HepG2 (cell line): ENCODE data around the gene IQGAP2. TPM values are rescaled to one million over a fixed set of nuclear protein-coding genes. Genes with fewer than 3 reads are reported as not detected.

Source experiments
- ATAC-seq: fragments of 200-7000 bp; cut with Tn5 transposase; 3 replicates; pipeline ENCODE4 v1.9.1; 2020; ENCODE audit warnings: mild to moderate bottlenecking, moderate library complexity
- BruUV-seq: library from RNA; stranded (reverse); fragments of 400-500 nt; replicated peaks from 2 replicates; lab custom pipeline; 2021; lab: Mats Ljungman, UMichigan
- CTCF ChIA-PET: fragments of 300-600 bp; formaldehyde crosslinking; extraction: SDS; loops from one replicate; lab custom pipeline; 2021; ENCODE audit warnings: low total read pairs, inconsistent platforms, low intra/inter-chr PET ratio; lab: Yijun Ruan, JAX
- POLR2A ChIA-PET: fragments of 350-600 bp; sonication (Branson Sonifier 250); formaldehyde crosslinking; loops from one replicate; lab custom pipeline; 2020; ENCODE audit warnings: antibody characterized with exemption, inconsistent platforms; lab: Yijun Ruan, JAX
- DNase-seq: peaks from one replicate; pipeline ENCODE4 v3.0.0-alpha.2; 2015; ENCODE audit warnings: low spot score
- FAIRE-seq: peaks from 3 replicates; lab custom pipeline; 2011; peaks lifted over from hg19 to GRCh38; lab: Jason Lieb, UNC
- H2AFZ ChIP-seq: one replicate; pipeline ENCODE4 v1.6.1; 2011; ENCODE audit warnings: low read length, inconsistent platforms
- H3K27ac ChIP-seq: fragments of 300-600 bp; 3 replicates; pipeline ENCODE4 v1.8.0; 2011; ENCODE audit warnings: mixed run types, mild to moderate bottlenecking, mixed read lengths, low read length, inconsistent platforms; ENCODE audit not compliant: insufficient read depth; ENCODE audit errors: extremely low read length
- H3K27me3 ChIP-seq, 2 experiments: fragments of 200-600 bp in 1 of 2; 2 replicates in 1 of 2; 3 replicates in 1 of 2; pipeline versions ENCODE4 v1.6.0 to v1.8.0; 2011; ENCODE audit warnings: low read length in 2 of 2, mild to moderate bottlenecking in 2 of 2, moderate library complexity in 2 of 2, inconsistent platforms in 1 of 2; ENCODE audit not compliant: insufficient read depth in 2 of 2, control insufficient read depth in 1 of 2
- H3K36me3 ChIP-seq, 2 experiments: fragments of 200-600 bp in 1 of 2; replicated peaks in 1 of 2; 2 replicates in 1 of 2; 3 replicates in 1 of 2; pipeline versions ENCODE4 v1.5.1 to v1.8.0; 2011; ENCODE audit warnings: low read length in 2 of 2, inconsistent platforms in 1 of 2; ENCODE audit not compliant: insufficient read depth in 2 of 2, control insufficient read depth in 1 of 2
- H3K4me1 ChIP-seq: 2 replicates; pipeline ENCODE4 v1.5.1; 2012; ENCODE audit warnings: low read length, inconsistent platforms; ENCODE audit not compliant: insufficient read depth
- H3K4me2 ChIP-seq: 2 replicates; pipeline ENCODE4 v1.6.0; 2011; ENCODE audit warnings: low read depth, low read length, inconsistent platforms
- H3K4me3 ChIP-seq, 3 experiments: fragments of 200-600 bp in 1 of 3; sonication (generic), shearing (Covaris generic) in 1 of 3; replicated peaks in 1 of 3; 2 replicates each; pipeline ENCODE4 v1.5.1; 2011 to 2016; ENCODE audit warnings: low read length in 3 of 3, inconsistent platforms in 2 of 3, low read depth in 2 of 3, mild to moderate bottlenecking in 2 of 3, control low read depth in 1 of 3, mixed read lengths in 1 of 3; ENCODE audit not compliant: insufficient read depth in 1 of 3
- H3K79me2 ChIP-seq: one replicate; pipeline ENCODE4 v1.6.1; 2011; ENCODE audit warnings: low read length, inconsistent platforms; ENCODE audit not compliant: insufficient read depth
- H3K9ac ChIP-seq: 2 replicates; pipeline ENCODE4 v1.6.0; 2011; ENCODE audit warnings: mild to moderate bottlenecking, low read depth, low read length, inconsistent platforms; ENCODE audit not compliant: insufficient read depth
- H3K9me3 ChIP-seq: 2 replicates; pipeline ENCODE4 v1.5.1; 2012; ENCODE audit warnings: mild to moderate bottlenecking, low read length
- H4K20me1 ChIP-seq: 2 replicates; pipeline ENCODE4 v1.6.0; 2011; ENCODE audit warnings: inconsistent platforms, mild to moderate bottlenecking, low read length, moderate library complexity; ENCODE audit not compliant: insufficient read depth
- HNF4G ChIP-seq, 2 experiments: sonication (generic) in 1 of 2; formaldehyde crosslinking in 1 of 2; IDR thresholded peaks; 2 replicates each; pipeline versions ENCODE4 v1.4.0 to v1.6.1; 2011 to 2020; ENCODE audit warnings: borderline replicate concordance in 2 of 2, low read depth in 2 of 2, mild to moderate bottlenecking in 2 of 2, low read length in 1 of 2, missing genetic modification reagents in 1 of 2, moderate library complexity in 1 of 2
- KDM6A ChIP-seq: IDR thresholded peaks from 2 replicates; pipeline ENCODE4 v1.6.1; 2016; ENCODE audit warnings: low read depth
- PCBP1 ChIP-seq: fragments of 200-400 bp; formaldehyde crosslinking; IDR thresholded peaks from 2 replicates; pipeline ENCODE4 v1.6.1; 2017; ENCODE audit warnings: mild to moderate bottlenecking, low read depth, low read length, borderline replicate concordance
- POLR2A ChIP-seq, 2 experiments: IDR thresholded peaks; 2 replicates each; pipeline ENCODE4 v1.6.1; 2011; ENCODE audit warnings: low read depth in 2 of 2, low read length in 2 of 2, mild to moderate bottlenecking in 1 of 2, moderate library complexity in 1 of 2; ENCODE audit not compliant: insufficient read depth in 1 of 2
- SMARCC2 ChIP-seq: fragments of 450-650 bp; IDR thresholded peaks from 2 replicates; pipeline ENCODE4 v1.6.1; 2017; ENCODE audit warnings: antibody characterized with exemption, mild to moderate bottlenecking
- ZNF142 ChIP-seq: sonication (generic); formaldehyde crosslinking; IDR thresholded peaks from 2 replicates; pipeline ENCODE4 v1.4.0; 2020; ENCODE audit warnings: missing genetic modification reagents
- ZNF562 ChIP-seq: sonication (generic); formaldehyde crosslinking; IDR thresholded peaks from 2 replicates; pipeline ENCODE4 v1.8.0; 2022; ENCODE audit warnings: missing genetic modification reagents, borderline replicate concordance
- ZNF678 ChIP-seq: sonication (generic); formaldehyde crosslinking; IDR thresholded peaks from 2 replicates; pipeline ENCODE4 v1.4.0; 2020; ENCODE audit warnings: mild to moderate bottlenecking, missing genetic modification reagents
- ZNF878 ChIP-seq: sonication (generic); formaldehyde crosslinking; IDR thresholded peaks from 2 replicates; pipeline ENCODE4 v1.8.1; 2023; ENCODE audit warnings: mild to moderate bottlenecking, missing genetic modification reagents, moderate library complexity
- ZNF879 ChIP-seq: sonication (generic); formaldehyde crosslinking; IDR thresholded peaks from 2 replicates; pipeline ENCODE4 v1.8.1; 2023; ENCODE audit warnings: missing genetic modification reagents
- WGBS: methylation state at CpG from one replicate; pipeline ENCODE4 v1.1.6; 2017; ENCODE audit warnings: low lambda C conversion rate; 5-methylcytosine and 5-hydroxymethylcytosine counted together
- in situ Hi-C: cut with HindIII; loops from 2 replicates; pipeline ENCODE4 v1.10.0; 2017; ENCODE audit warnings: low pct_unique_long_range_greater_than_20kb; ENCODE audit not compliant: extremely low pct_ligation_motif_present
- intact Hi-C: fragments of 100-400 bp; cut with micrococcal nuclease; formaldehyde crosslinking; loops from one replicate; pipeline ENCODE4 v1.10.0; 2022; ENCODE audit not compliant: unreplicated experiment
- polyA plus RNA-seq, 8 experiments: library from polyadenylated mRNA; depleted of rRNA in 3 of 8; stranded (reverse) in 7 of 8; unstranded in 1 of 8; fragments of >200 nt; fragmentation: Illumina TruSeq in 4 of 8; extraction: Trizol in 4 of 8; gene quantifications; 2 replicates each; pipeline versions ENCODE4 v1.2.1 to v1.2.3, GENCODE V29; 2011 to 2016; ENCODE audit warnings: low read depth in 4 of 8, missing spikeins in 1 of 8, mixed read lengths in 1 of 8; ENCODE audit not compliant: insufficient read depth in 1 of 8
- total RNA-seq, 5 experiments: library from RNA; depleted of rRNA; stranded (reverse); fragments of >200 nt; fragmentation: Illumina TruSeq; extraction: Trizol; gene quantifications; 2 replicates each; pipeline ENCODE4 v1.2.3, GENCODE V29; 2016; ENCODE audit warnings: low read depth in 1 of 5
- TF ChIP-seq, protein P1 (sequence below): IDR thresholded peaks from 2 replicates; pipeline ENCODE4 v1.6.1; 2016; ENCODE audit warnings: missing genetic modification reagents, missing compliant biosample characterization
- TF ChIP-seq, protein P2 (sequence below): sonication (generic); formaldehyde crosslinking; IDR thresholded peaks from 2 replicates; pipeline ENCODE4 v1.9.0; 2022; ENCODE audit warnings: missing genetic modification reagents, mild to moderate bottlenecking, borderline replicate concordance
- TF ChIP-seq, protein P3 (sequence below): sonication (generic); formaldehyde crosslinking; IDR thresholded peaks from 2 replicates; pipeline ENCODE4 v1.5.1; 2020; ENCODE audit warnings: mild to moderate bottlenecking, missing genetic modification reagents, moderate library complexity

IQGAP2 gene
- total and polyA plus RNA-seq, 2 of the 13 experiments (the other 11 are each of a cell fraction or from before 2014, with no cell fraction given): 35.2 to 83.3 TPM

GRCh38 chr5:76488969-76489368 is 85.9 kb downstream of the IQGAP2 start:
- H3K27me3 ChIP-seq: no peaks in the 10 kb centered on the region
- FAIRE-seq (no peak), ATAC-seq (no peak), DNase-seq (no peak)
- peaks cover 65% of the 10 kb centered on the region for H3K4me1 ChIP-seq
- H3K9ac ChIP-seq: no peak overlapping the region
- in situ Hi-C loops: no loop called here
- no peaks in the 10 kb centered on the region; a peak in 1 of 5 replicates for H3K36me3 ChIP-seq
- peaks cover 31% of the 10 kb centered on the region for H3K79me2 ChIP-seq
- no peak overlapping the region for H3K4me3 ChIP-seq
- no peaks in the 10 kb centered on the region for H3K9me3 ChIP-seq
- H4K20me1 ChIP-seq: no peaks in the 10 kb centered on the region
- no peak overlapping the region for H2AFZ ChIP-seq
- no peak overlapping the region for H3K4me2 ChIP-seq
- CTCF ChIA-PET: no interaction called here
- intact Hi-C loops: no loop called here
- WGBS: 83% methylated on average over 6 of the region's 6 CpGs
- BruUV-seq: no TSS peak
- TF ChIP-seq ZNF878 (CRISPR knock-in tag): no peak
- TF ChIP-seq POLR2A (IDR thresholded peaks at IDR 0.05; ENCODE audit: insufficient read depth in 1 of 2, low read depth in 2 of 2, low read length in 2 of 2): no peak
- TF ChIP-seq, protein P1, sequence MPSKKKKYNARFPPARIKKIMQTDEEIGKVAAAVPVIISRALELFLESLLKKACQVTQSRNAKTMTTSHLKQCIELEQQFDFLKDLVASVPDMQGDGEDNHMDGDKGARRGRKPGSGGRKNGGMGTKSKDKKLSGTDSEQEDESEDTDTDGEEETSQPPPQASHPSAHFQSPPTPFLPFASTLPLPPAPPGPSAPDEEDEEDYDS (CRISPR knock-in tag): no peak
- TF ChIP-seq PCBP1: no peak
- no peak for TF ChIP-seq ZNF678
- TF ChIP-seq ZNF562 (CRISPR knock-in tag): no peak
- TF ChIP-seq, protein P2, sequence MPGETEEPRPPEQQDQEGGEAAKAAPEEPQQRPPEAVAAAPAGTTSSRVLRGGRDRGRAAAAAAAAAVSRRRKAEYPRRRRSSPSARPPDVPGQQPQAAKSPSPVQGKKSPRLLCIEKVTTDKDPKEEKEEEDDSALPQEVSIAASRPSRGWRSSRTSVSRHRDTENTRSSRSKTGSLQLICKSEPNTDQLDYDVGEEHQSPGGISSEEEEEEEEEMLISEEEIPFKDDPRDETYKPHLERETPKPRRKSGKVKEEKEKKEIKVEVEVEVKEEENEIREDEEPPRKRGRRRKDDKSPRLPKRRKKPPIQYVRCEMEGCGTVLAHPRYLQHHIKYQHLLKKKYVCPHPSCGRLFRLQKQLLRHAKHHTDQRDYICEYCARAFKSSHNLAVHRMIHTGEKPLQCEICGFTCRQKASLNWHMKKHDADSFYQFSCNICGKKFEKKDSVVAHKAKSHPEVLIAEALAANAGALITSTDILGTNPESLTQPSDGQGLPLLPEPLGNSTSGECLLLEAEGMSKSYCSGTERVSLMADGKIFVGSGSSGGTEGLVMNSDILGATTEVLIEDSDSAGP (CRISPR knock-in tag): no peak
- TF ChIP-seq KDM6A (CRISPR knock-in tag): no peak
- TF ChIP-seq ZNF142 (CRISPR knock-in tag): no peak
- TF ChIP-seq SMARCC2: no peak
- TF ChIP-seq, protein P3, sequence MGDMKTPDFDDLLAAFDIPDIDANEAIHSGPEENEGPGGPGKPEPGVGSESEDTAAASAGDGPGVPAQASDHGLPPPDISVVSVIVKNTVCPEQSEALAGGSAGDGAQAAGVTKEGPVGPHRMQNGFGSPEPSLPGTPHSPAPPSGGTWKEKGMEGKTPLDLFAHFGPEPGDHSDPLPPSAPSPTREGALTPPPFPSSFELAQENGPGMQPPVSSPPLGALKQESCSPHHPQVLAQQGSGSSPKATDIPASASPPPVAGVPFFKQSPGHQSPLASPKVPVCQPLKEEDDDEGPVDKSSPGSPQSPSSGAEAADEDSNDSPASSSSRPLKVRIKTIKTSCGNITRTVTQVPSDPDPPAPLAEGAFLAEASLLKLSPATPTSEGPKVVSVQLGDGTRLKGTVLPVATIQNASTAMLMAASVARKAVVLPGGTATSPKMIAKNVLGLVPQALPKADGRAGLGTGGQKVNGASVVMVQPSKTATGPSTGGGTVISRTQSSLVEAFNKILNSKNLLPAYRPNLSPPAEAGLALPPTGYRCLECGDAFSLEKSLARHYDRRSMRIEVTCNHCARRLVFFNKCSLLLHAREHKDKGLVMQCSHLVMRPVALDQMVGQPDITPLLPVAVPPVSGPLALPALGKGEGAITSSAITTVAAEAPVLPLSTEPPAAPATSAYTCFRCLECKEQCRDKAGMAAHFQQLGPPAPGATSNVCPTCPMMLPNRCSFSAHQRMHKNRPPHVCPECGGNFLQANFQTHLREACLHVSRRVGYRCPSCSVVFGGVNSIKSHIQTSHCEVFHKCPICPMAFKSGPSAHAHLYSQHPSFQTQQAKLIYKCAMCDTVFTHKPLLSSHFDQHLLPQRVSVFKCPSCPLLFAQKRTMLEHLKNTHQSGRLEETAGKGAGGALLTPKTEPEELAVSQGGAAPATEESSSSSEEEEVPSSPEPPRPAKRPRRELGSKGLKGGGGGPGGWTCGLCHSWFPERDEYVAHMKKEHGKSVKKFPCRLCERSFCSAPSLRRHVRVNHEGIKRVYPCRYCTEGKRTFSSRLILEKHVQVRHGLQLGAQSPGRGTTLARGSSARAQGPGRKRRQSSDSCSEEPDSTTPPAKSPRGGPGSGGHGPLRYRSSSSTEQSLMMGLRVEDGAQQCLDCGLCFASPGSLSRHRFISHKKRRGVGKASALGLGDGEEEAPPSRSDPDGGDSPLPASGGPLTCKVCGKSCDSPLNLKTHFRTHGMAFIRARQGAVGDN (CRISPR knock-in tag): no peak
- TF ChIP-seq ZNF879 (CRISPR knock-in tag): no peak
- no peak for TF ChIP-seq HNF4G (IDR thresholded peaks at IDR 0.05; ENCODE audit: borderline replicate concordance, low read depth, low read length)
- no peak for TF ChIP-seq HNF4G (CRISPR knock-in tag; IDR thresholded peaks at IDR 0.05; ENCODE audit: borderline replicate concordance, low read depth)
- POLR2A ChIA-PET: interaction anchor here (1.6 kb wide), 1 partner anchor 9 kb away, joined by 3 read pairs; no protein-coding TSS in a partner anchor
- H3K27ac ChIP-seq: no peak overlapping the region
